ENCODE results near the gene FKBP1B.
A peak's percentile ranks its signal among the peaks of the same experiment; 100 is the strongest.

FKBP1B gene

GRCh38 chr2:24021122-24021998 is 28.2 kb upstream of the FKBP1B start:
- no peaks in the 10 kb centered on the region for H3K27me3 ChIP-seq (ENCODE audit: insufficient read depth, low read length)
- no peak overlapping the region for H4K8ac ChIP-seq (ENCODE audit: low read depth, low read length)
- peaks cover 4 to 6% of the 10 kb centered on the region in 2 experiments for H3K4me1 ChIP-seq (ENCODE audit: control insufficient read depth in 1 of 2, insufficient read depth in 2 of 2, low read length in 2 of 2)
- WGBS (ENCODE audit: extremely low coverage, insufficient coverage, insufficient read length) = no CpG with 5 or more reads among the region's 19 CpGs
- peaks cover 5% of the 10 kb centered on the region for H3K9me3 ChIP-seq (ENCODE audit: insufficient read depth, low read depth, low read length)
- no peak overlapping the region for H2BK12ac ChIP-seq (ENCODE audit: low read length)
- no peak overlapping the region for H3K14ac ChIP-seq (ENCODE audit: low read length)
- H2AFZ ChIP-seq (ENCODE audit: insufficient read depth, low read length, poor library complexity) = no peak overlapping the region
- no peak overlapping the region for H4K91ac ChIP-seq (ENCODE audit: low read depth, low read length)
- H3K79me2 ChIP-seq (ENCODE audit: control insufficient read depth, insufficient read depth, low read length, poor library complexity) = peaks cover 5% of the 10 kb centered on the region
- DNase-seq = peak; percentile 79
- H3K18ac ChIP-seq (ENCODE audit: low read length) = no peak overlapping the region
- H3K4ac ChIP-seq (ENCODE audit: low read depth, low read length) = no peak overlapping the region
- no peak overlapping the region for H3K4me2 ChIP-seq (ENCODE audit: low read length)
- no peak overlapping the region for H3K4me3 ChIP-seq (ENCODE audit: low read depth, low read length)
- H2BK120ac ChIP-seq (ENCODE audit: insufficient read depth, low read length, poor library complexity) = no peak overlapping the region
- H3K27ac ChIP-seq (ENCODE audit: low read depth, low read length) = no peak overlapping the region
- H3K79me1 ChIP-seq (ENCODE audit: low read length) = peaks cover 9% of the 10 kb centered on the region
- H2BK5ac ChIP-seq (ENCODE audit: low read depth, low read length, poor library complexity) = no peak overlapping the region
- no peak overlapping the region for H2AK5ac ChIP-seq (ENCODE audit: low read length)
- no peak overlapping the region for H3K23ac ChIP-seq (ENCODE audit: low read length)
- H3K36me3 ChIP-seq (ENCODE audit: control insufficient read depth in 1 of 2, insufficient read depth in 2 of 2, low read length in 2 of 2) = peaks cover 11 to 15% of the 10 kb centered on the region in 2 experiments
- no peak overlapping the region for H4K12ac ChIP-seq (ENCODE audit: low read depth, low read length)
- H3K9ac ChIP-seq (ENCODE audit: low read length) = no peak overlapping the region

GRCh38 chr2:24022324-24022974 is 27.1 kb upstream of the FKBP1B start:
- Histone ChIP-seq H4K91ac (ENCODE audit: low read depth, low read length) (no peak overlapping the region), H3K14ac (ENCODE audit: low read length) (no peak overlapping the region), H4K8ac (ENCODE audit: low read depth, low read length) (no peak overlapping the region), H3K4me2 (ENCODE audit: low read length) (no peak overlapping the region), H2BK5ac (ENCODE audit: low read depth, low read length, poor library complexity) (no peak overlapping the region), H3K9ac (ENCODE audit: low read length) (no peak overlapping the region), H2BK12ac (ENCODE audit: low read length) (no peak overlapping the region), H3K79me1 (ENCODE audit: low read length) (no peaks in the 10 kb centered on the region), H3K27ac (ENCODE audit: low read depth, low read length) (no peak overlapping the region), H3K4me1 (ENCODE audit: control insufficient read depth in 1 of 2, insufficient read depth in 2 of 2, low read length in 2 of 2) (no peaks in the 10 kb centered on the region), H3K23ac (ENCODE audit: low read length) (no peak overlapping the region), H3K18ac (ENCODE audit: low read length) (no peak overlapping the region), H2AK5ac (ENCODE audit: low read length) (no peak overlapping the region), H3K9me3 (ENCODE audit: insufficient read depth, low read depth, low read length) (peaks cover 5% of the 10 kb centered on the region), H3K79me2 (ENCODE audit: control insufficient read depth, insufficient read depth, low read length, poor library complexity) (no peaks in the 10 kb centered on the region), H3K36me3 (ENCODE audit: control insufficient read depth in 1 of 2, insufficient read depth in 2 of 2, low read length in 2 of 2) (peaks cover 11 to 15% of the 10 kb centered on the region in 2 experiments), H4K12ac (ENCODE audit: low read depth, low read length) (no peak overlapping the region), H2AFZ (ENCODE audit: insufficient read depth, low read length, poor library complexity) (no peak overlapping the region), H2BK120ac (ENCODE audit: insufficient read depth, low read length, poor library complexity) (no peak overlapping the region), H3K27me3 (ENCODE audit: insufficient read depth, low read length) (no peaks in the 10 kb centered on the region), H3K4me3 (ENCODE audit: low read depth, low read length) (no peak overlapping the region), H3K4ac (ENCODE audit: low read depth, low read length) (no peak overlapping the region)
- WGBS (ENCODE audit: extremely low coverage, insufficient coverage, insufficient read length) = no CpG with 5 or more reads among the region's 14 CpGs
- DNase-seq = no peak

GRCh38 chr2:24022975-24023575 is 26.5 kb upstream of the FKBP1B start:
- no peak overlapping the region for H4K91ac ChIP-seq (ENCODE audit: low read depth, low read length)
- no peak overlapping the region for H3K14ac ChIP-seq (ENCODE audit: low read length)
- no peak overlapping the region for H3K4ac ChIP-seq (ENCODE audit: low read depth, low read length)
- H2AK5ac ChIP-seq (ENCODE audit: low read length) = no peak overlapping the region
- H3K79me2 ChIP-seq (ENCODE audit: control insufficient read depth, insufficient read depth, low read length, poor library complexity) = no peaks in the 10 kb centered on the region
- H4K12ac ChIP-seq (ENCODE audit: low read depth, low read length) = no peak overlapping the region
- H4K8ac ChIP-seq (ENCODE audit: low read depth, low read length) = no peak overlapping the region
- H3K4me3 ChIP-seq (ENCODE audit: low read depth, low read length) = no peak overlapping the region
- H2AFZ ChIP-seq (ENCODE audit: insufficient read depth, low read length, poor library complexity) = no peak overlapping the region
- no peaks in the 10 kb centered on the region for H3K79me1 ChIP-seq (ENCODE audit: low read length)
- H3K18ac ChIP-seq (ENCODE audit: low read length) = no peak overlapping the region
- no peak overlapping the region for H3K23ac ChIP-seq (ENCODE audit: low read length)
- no peaks in the 10 kb centered on the region for H3K27me3 ChIP-seq (ENCODE audit: insufficient read depth, low read length)
- H2BK5ac ChIP-seq (ENCODE audit: low read depth, low read length, poor library complexity) = no peak overlapping the region
- H3K36me3 ChIP-seq (ENCODE audit: control insufficient read depth in 1 of 2, insufficient read depth in 2 of 2, low read length in 2 of 2) = peaks cover 11 to 15% of the 10 kb centered on the region in 2 experiments
- H3K4me1 ChIP-seq (ENCODE audit: control insufficient read depth in 1 of 2, insufficient read depth in 2 of 2, low read length in 2 of 2) = no peaks in the 10 kb centered on the region
- H3K27ac ChIP-seq (ENCODE audit: low read depth, low read length) = no peak overlapping the region
- no peak overlapping the region for H2BK120ac ChIP-seq (ENCODE audit: insufficient read depth, low read length, poor library complexity)
- no peak overlapping the region for H3K4me2 ChIP-seq (ENCODE audit: low read length)
- H3K9ac ChIP-seq (ENCODE audit: low read length) = no peak overlapping the region
- WGBS (ENCODE audit: extremely low coverage, insufficient coverage, insufficient read length) = no CpG with 5 or more reads among the region's 16 CpGs
- H3K9me3 ChIP-seq (ENCODE audit: insufficient read depth, low read depth, low read length) = peaks cover 5% of the 10 kb centered on the region
- DNase-seq = no peak
- no peak overlapping the region for H2BK12ac ChIP-seq (ENCODE audit: low read length)

GRCh38 chr2:24024018-24024417 is 25.5 kb upstream of the FKBP1B start:
- H3K18ac ChIP-seq (ENCODE audit: low read length) = no peak overlapping the region
- H3K9me3 ChIP-seq (ENCODE audit: insufficient read depth, low read depth, low read length) = peaks cover 5% of the 10 kb centered on the region
- no peak overlapping the region for H4K91ac ChIP-seq (ENCODE audit: low read depth, low read length)
- H2BK5ac ChIP-seq (ENCODE audit: low read depth, low read length, poor library complexity) = no peak overlapping the region
- peaks cover 11 to 15% of the 10 kb centered on the region in 2 experiments for H3K36me3 ChIP-seq (ENCODE audit: control insufficient read depth in 1 of 2, insufficient read depth in 2 of 2, low read length in 2 of 2)
- DNase-seq = peak; percentile 38 to 51
- no peak overlapping the region for H3K4ac ChIP-seq (ENCODE audit: low read depth, low read length)
- no peaks in the 10 kb centered on the region for H3K79me1 ChIP-seq (ENCODE audit: low read length)
- H2AK5ac ChIP-seq (ENCODE audit: low read length) = no peak overlapping the region
- H3K27ac ChIP-seq (ENCODE audit: low read depth, low read length) = no peak overlapping the region
- no peak overlapping the region for H4K12ac ChIP-seq (ENCODE audit: low read depth, low read length)
- no peak overlapping the region for H2BK120ac ChIP-seq (ENCODE audit: insufficient read depth, low read length, poor library complexity)
- H3K27me3 ChIP-seq (ENCODE audit: insufficient read depth, low read length) = no peaks in the 10 kb centered on the region
- H3K4me1 ChIP-seq (ENCODE audit: control insufficient read depth in 1 of 2, insufficient read depth in 2 of 2, low read length in 2 of 2) = no peaks in the 10 kb centered on the region
- H3K9ac ChIP-seq (ENCODE audit: low read length) = no peak overlapping the region
- no peak overlapping the region for H4K8ac ChIP-seq (ENCODE audit: low read depth, low read length)
- H3K23ac ChIP-seq (ENCODE audit: low read length) = no peak overlapping the region
- H3K4me3 ChIP-seq (ENCODE audit: low read depth, low read length) = no peak overlapping the region
- no peak overlapping the region for H2BK12ac ChIP-seq (ENCODE audit: low read length)
- no CpG with 5 or more reads among the region's 12 CpGs for WGBS (ENCODE audit: extremely low coverage, insufficient coverage, insufficient read length)
- H3K4me2 ChIP-seq (ENCODE audit: low read length) = no peak overlapping the region
- H3K14ac ChIP-seq (ENCODE audit: low read length) = no peak overlapping the region
- H3K79me2 ChIP-seq (ENCODE audit: control insufficient read depth, insufficient read depth, low read length, poor library complexity) = no peaks in the 10 kb centered on the region
- H2AFZ ChIP-seq (ENCODE audit: insufficient read depth, low read length, poor library complexity) = no peak overlapping the region
